Coronary artery (tissue), 2 donors: ENCODE data around the gene GPD1.

Experiments used
- DNase-seq: peaks from one replicate; pipeline ENCODE4 v3.0.0-alpha.2; 2017; ENCODE audit warnings: low spot score
- H3K27ac ChIP-seq, 2 donors: fragments of 200-600 bp; sonication (generic); one replicate each; pipeline ENCODE4 v1.5.1; 2016 to 2019
- H3K4me3 ChIP-seq: fragments of 200-600 bp; sonication (generic); 2 replicates; pipeline ENCODE4 v1.5.1; 2016; ENCODE audit warnings: mild to moderate bottlenecking, moderate library complexity
- TF ChIP-seq, protein P1 (sequence below): fragments of 200-600 bp; sonication (generic); IDR thresholded peaks from one replicate; pipeline ENCODE4 v1.5.1; 2019; ENCODE audit warnings: antibody characterized with exemption

GPD1 gene

DNA sequence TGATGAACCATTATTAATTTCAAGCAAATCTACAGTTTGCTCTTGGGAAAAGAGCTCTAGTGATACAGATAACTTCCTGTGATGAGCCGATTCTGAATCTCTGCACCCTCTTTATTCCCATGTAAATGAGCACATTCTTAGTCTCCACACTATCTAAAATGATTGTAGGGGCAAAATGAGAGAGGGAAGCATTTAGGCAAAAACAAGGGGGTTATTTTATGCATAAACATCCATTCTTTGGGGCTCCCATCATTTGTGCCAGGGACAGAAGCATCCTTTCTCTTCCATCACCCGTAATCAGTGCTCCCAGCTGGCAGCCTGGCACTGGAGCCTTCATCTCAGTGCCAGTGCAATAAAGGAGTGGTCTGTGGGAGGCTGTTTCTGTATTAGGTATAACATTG, 1.7 kb upstream of the GPD1 start:
- TF ChIP-seq, protein P1, sequence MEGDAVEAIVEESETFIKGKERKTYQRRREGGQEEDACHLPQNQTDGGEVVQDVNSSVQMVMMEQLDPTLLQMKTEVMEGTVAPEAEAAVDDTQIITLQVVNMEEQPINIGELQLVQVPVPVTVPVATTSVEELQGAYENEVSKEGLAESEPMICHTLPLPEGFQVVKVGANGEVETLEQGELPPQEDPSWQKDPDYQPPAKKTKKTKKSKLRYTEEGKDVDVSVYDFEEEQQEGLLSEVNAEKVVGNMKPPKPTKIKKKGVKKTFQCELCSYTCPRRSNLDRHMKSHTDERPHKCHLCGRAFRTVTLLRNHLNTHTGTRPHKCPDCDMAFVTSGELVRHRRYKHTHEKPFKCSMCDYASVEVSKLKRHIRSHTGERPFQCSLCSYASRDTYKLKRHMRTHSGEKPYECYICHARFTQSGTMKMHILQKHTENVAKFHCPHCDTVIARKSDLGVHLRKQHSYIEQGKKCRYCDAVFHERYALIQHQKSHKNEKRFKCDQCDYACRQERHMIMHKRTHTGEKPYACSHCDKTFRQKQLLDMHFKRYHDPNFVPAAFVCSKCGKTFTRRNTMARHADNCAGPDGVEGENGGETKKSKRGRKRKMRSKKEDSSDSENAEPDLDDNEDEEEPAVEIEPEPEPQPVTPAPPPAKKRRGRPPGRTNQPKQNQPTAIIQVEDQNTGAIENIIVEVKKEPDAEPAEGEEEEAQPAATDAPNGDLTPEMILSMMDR = no peak
- Histone ChIP-seq H3K4me3 (no peak overlapping the region), H3K27ac (no peak overlapping the region)
- DNase-seq = no peak

DNA sequence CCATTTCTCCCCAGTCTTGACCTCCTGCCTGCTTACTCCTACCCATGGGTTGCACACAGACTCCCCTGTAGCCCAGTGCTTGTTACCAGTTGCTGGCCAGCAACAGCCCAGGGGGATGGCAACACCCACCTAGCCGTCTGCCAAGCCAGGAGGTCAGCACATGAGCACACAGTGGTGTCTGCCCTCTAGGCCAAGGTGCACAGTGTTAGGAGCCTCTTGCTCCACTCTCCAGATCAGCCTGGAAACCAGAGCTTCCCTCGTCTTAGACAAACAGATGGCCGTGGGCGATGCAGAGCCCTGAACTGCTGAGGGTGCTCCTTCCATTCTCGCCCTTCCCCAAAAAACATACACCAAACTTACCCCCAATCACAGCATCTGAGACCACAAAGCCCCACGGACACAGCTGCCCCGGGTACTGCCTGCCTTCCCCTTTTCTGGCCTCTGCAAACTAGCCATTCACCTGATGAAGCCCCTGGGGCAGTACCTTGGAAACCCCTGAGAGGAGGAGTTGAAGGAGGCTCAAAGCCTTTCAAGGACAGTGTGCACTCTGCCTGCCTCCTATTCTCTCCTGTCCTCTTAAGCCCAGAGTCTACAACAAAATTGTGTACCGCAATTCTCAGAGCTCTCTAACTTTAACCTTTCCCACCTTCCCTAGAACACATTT, 1.0 kb upstream of the GPD1 start:
- Histone ChIP-seq H3K4me3 (no peak overlapping the region), H3K27ac (peak overlapping the region in 1 of 2 donors; percentile 25)
- TF ChIP-seq, protein P1 = no peak
- DNase-seq = no peak

DNA sequence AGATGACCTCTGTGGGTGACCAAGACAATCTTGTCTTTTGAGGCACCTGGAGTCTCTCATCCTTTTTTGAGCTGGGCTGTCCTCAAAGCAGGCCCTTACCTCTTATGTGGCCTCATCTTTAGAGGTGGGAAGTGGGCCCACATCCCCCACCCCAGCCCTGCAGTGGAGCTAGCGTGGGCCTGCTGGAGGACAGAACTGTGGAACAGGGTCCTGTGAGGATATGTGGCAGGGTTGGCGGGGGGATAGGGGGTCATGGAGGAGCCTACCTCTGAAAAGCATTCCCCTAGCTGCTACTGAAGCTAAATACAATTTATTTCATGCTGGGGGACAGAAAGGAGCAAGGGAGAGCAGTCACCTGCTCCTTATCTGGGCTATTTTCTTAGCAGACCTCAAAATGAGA, 457 bp upstream of the GPD1 start:
- DNase-seq = no peak
- Histone ChIP-seq H3K27ac (peak overlapping the region in 1 of 2 donors; percentile 25), H3K4me3 (no peak overlapping the region)
- TF ChIP-seq, protein P1 = no peak

DNA sequence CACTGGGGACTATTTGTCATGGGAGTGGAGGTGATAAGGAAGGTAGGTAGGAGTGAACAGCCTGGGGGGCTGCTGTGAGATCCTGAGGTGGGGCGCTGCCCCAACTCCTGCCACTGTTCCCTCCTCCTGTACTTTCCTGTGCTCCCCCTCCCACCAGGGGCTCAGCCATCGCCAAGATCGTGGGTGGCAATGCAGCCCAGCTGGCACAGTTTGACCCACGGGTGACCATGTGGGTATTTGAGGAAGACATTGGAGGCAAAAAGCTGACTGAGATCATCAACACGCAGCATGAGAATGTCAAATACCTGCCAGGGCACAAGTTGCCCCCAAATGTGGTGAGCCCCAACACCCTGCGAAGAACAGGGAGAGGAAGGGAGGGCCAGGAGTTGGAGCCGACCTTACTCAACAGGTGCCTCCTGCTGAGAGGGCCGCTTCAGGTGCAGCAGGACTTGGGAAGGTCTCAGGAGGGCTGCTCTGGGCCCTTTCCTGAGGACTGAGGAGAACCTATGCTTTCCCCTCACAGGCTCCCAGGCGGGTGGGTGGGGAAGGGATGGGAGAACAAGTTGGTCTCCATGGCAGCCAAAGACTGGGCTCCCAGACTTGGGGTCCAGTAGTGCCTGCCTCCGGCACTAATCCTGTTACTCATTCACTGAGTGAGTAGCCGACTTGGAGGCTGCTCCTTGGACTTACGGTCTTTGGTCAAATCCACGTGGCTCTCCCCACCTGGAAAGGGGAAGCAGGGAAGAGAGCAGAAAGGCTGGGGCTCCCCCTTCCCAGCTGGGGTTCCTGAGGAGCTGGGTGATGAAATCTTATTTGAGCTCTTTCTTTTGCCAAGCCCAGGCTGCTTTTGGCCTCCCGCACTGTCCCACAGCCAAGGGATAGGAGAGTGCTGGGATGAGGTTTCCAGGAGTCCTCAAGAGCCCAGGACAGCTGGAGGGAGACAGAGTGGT, 884 bp downstream of the GPD1 start:
- Histone ChIP-seq H3K4me3 (no peak overlapping the region), H3K27ac (no peak overlapping the region)
- TF ChIP-seq, protein P1 = no peak
- DNase-seq = no peak

DNA sequence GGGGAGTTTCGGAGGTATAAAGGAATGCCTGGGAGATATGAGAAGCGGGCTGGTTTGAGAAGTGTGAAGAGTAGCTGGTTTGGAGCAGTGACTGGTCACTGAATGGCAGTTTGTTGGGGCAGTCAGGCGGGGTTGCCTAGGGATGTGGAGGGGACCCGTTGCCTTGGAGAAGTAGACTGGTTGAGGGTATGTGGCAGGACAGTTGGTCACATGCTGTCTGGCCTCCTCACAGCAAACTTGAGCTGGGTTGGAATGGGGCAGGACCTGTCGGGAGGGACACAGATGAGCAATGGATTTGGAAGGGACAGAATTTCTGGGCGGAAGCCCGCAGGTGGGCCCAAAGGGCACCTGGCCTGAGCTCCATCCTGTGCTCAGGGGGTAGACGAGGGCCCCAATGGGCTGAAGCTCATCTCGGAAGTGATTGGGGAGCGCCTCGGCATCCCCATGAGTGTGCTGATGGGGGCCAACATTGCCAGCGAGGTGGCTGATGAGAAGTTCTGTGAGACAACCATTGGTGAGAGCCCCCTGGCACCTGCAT, 2.2 kb downstream of the GPD1 start:
- no peak overlapping the region for H3K4me3 ChIP-seq
- no peak for DNase-seq
- TF ChIP-seq, protein P1 = no peak
- no peak overlapping the region for H3K27ac ChIP-seq

DNA sequence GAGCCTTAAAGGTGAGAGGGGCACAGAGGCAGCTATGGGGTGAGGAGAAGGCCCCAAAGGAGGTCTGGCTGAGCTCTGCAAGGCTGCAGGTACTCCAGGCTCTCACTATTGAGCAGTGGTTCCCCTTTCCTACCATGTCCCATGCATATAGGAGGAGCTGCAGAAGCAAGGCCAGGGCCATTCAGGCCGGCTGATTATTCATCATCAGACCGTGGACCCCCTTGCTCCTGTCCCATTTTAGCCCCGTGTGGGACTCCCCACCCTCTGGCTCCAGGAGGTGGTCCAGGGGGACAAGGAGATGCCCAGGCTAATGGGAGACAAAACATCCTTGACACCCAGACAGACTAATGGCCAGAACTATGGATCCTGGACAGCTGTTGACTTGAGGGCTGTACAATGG, 3.1 kb downstream of the GPD1 start:
- Histone ChIP-seq H3K27ac (no peak overlapping the region), H3K4me3 (no peak overlapping the region)
- no peak for DNase-seq
- TF ChIP-seq, protein P1 = no peak
